Activated CD8-positive, alpha-beta memory T cell treated with anti-CD3 and anti-CD28 coated beads, Interleukin-2, amount 50 U/mL, for 24 hours (primary cell): Measurements from ENCODE around the gene PRR16.

Source experiments
- DNase-seq: peaks from one replicate; pipeline ENCODE4 v3.0.0-alpha.2; 2020; ENCODE audit errors: extremely low read depth

PRR16 gene

GRCh38 chr5:120463006-120463680 is 957 bp upstream of the PRR16 start:
- DNase-seq: no peak

DNA sequence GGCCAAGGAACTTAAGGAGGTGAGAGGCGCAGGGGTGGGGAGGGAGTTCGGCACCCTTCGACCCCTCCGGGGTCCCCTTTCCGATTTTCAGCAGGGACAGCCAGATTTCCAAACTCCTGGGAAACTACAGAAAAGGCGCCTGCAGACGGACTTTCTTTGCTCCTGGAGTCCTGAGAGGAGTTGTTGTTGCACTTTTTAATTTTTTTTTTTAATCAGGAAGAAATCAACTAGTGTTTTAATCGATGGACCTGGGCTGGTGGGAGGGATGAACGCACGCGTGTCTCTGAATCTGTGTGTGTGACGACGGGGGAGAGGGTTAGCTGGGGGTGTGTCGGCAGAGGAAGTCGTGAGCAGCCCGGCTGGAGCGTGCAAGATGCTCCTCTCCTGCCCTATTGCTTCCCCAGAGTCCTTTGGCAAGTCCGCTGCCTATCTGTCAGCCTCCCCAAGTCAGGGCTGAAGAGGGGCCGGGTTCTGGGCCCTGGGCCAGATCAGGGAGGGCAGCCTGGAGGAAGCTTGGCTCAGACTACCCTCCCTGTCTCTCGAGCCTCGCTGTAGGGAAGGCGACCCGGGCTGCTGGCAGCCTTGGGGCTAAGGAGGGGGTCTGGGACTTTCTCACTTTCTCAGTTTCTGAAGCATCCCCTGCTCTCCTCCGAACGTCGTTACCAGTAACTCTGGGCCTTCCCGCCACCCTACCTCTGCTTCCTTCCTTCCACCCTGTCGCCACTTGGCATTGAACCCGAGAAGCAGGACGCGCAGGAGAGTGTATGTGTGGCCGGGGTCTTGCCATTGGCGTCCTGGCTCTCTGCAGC is 731 bp downstream of the PRR16 start:
- no peak for DNase-seq

DNA sequence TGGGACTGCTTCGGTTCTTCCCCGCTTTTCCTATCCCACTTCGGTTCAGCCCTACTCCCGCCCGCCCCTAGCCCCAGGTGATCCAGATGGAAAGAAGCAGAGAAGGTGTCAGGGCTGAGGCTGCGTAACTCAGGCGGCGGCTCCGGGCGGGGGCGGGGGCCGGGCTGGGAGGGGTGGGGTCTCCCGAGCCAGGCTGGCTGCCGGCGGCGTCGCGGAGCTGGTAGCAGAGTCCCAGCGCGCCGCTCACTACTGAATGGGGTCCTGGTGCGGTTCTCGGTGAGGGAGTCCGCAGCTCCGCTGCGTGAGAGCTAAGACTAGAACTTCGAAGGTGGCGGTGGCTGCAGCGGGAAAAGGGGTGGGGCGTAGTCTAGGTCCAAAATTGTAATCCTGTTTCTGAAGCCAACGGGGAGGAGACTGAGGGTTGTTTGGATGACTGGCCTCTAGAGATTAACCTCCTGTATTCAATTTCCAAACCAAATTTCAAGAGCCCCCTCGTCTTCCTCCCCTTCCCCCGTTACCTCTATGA is 1.4 kb downstream of the PRR16 start:
- DNase-seq: no peak

GRCh38 chr5:120466341-120467006 is 2.4 kb downstream of the PRR16 start:
- DNase-seq: no peak

DNA sequence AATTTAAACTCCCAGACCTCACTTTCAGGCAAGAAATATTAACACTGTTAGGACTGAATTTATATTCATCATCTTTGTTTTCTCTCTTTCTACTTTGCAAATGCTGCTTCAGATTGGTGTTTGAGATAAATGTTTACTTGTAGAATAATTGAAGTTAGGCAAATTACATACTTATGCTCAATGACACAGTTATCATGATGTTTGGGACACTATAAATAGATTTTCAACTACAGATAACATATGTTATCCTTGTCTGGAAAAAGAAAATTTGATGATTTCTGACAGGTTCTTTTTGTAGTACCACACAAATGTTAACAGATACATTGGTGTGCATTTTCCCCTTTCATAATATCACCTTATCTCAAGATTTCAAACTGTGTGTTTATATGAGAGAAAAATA is 7.9 kb downstream of the PRR16 start:
- DNase-seq: no peak

DNA sequence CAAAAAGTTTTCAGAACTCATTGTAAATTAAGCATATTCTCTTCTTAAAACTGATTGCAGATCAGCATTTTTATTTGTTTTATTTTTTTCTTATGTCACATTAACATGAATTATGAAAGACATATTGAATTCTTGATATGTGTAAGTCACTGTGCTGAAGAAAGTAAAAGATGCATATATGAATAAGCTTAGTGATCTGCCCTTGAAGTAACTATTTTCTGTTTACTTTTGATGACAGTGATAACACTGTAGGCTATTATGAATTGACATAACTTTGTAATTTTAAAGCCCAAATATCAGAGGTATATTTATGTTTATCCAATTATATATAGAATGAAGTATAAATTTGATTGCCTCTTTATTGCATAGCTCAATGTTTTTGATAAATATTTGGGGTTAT is 8.8 kb downstream of the PRR16 start:
- no peak for DNase-seq

DNA sequence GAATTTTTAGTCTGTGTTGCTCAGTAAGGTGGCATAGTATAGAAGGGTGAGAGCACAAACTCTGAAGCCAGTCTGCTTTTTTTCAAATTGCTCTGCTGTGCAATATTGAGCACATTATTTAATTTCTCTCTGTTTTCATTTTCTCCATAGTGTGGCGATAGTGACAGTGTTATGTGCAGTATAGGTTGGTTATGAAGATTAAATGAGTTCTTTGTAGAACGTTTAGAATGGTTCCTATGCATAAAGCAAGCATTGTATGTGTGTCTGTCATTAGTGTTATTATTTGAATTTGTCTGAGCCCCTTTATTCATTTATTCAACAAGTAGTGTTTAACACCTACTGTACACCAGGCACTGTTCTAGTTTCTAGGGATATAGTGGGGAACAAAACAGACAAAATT is 9.2 kb downstream of the PRR16 start:
- DNase-seq: no peak

- no peak for DNase-seq
Observed at GRCh38 chr5:120476063-120476462, 12.0 kb downstream of the PRR16 start.

DNA sequence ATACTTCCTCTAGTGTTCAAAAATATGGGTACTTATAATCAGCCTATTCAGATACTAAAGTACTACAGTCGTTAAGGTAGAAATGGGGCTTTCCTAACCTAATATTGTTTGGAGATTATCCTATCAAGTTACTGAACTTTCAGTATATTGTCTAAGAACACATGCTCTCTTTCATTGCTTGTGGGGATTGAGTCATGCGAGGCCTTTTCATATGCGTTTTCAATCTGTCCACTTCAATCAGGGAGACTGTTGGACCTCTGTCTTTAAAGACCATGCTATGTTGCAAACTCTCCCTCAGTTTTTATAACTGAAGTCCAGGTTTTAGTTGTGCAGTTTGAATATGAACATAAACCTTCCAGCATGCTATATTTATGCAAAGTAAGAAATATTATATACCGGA is 15.0 kb downstream of the PRR16 start:
- no peak for DNase-seq

DNA sequence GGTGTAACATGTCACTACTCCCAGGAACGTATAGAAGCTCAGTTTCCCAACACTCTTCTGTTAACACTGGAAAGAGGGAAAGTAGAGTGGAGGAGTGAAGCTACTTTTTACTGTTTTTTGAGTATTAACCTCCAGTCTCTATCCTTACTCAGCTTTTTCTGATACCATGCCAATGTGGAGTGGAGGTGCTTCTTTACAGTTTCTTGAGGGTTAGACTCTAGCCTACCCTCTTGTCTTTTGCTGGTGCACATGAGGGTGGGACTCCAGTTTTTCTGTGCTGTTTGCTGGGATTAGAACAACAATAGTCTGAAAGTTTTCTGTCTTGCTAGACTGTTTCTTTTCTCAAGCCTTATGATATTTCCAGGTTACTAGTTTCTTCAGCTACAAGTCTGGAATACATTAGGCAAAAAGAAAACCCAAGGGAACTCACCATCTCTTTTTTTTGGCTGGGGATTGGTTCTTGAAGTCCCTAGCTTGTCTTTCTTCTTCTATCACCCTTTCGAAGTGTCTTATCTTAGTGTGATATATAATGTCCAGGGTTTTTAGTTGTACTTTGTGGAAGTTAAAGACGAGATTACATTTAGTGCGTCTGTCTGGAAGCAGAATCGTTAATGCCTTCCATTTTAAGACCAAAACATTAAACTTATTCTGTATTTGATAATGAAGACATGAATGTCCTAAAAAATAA is 35.9 kb downstream of the PRR16 start:
- no peak for DNase-seq

DNA sequence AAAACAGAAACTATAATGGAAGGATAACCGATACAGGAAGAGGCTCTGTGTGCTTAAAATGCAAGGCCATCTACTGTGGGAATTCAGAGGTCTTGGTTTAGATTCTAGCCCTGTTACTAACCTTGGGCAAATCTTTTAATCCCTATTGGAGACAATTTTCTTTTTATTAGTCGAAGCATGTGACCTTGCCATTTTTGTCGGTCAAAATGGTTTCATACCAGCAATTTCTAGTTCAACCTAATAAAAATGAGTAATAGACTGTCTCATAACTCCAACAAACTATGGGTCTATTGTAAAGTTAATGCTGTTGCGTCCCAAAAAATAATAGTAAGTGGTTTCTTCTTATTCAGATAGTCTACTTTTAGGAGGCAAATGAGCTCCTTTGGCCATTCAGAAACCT is 38.4 kb downstream of the PRR16 start:
- no peak for DNase-seq

DNA sequence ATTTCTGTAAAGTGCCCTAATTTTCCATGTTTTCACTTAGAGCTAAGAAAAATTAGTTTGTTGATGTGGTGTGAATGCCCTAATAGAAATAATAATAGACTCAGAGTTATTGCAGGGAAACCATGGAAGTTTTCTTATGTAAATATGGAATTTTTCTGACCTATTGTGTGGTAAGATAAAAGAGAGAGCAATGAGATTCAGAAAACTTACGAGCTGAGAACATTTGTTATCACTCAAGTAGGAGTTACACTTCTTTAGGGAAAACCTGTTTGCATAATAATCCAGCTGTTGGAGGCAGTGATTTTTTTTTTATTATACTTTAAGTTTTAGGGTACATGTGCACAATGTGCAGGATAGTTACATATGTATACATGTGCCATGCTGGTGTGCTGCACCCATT is 39.2 kb downstream of the PRR16 start:
- DNase-seq: no peak

GRCh38 chr5:120504057-120504456 is 40.0 kb downstream of the PRR16 start:
- no peak for DNase-seq

DNA sequence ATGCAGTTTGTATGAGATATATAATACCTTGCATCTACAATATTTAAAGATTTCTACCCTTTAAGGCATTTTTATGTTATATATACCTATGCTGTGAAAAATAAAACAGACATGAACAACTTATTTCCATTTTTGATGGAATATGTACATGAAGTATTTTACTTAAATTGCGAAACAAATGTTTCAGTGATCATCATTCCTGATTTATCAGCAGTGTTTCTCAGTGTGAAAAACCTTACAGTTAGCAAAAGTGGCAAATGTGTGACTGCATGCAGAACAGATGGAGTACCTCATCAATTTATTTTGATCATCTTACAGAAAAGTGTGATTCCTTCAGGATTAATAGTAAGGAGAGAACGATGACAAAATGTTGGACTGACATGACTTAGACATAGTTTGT is 43.1 kb downstream of the PRR16 start:
- DNase-seq: no peak

- DNase-seq: no peak
Observed at GRCh38 chr5:120507800-120508463, 43.8 kb downstream of the PRR16 start.

DNA sequence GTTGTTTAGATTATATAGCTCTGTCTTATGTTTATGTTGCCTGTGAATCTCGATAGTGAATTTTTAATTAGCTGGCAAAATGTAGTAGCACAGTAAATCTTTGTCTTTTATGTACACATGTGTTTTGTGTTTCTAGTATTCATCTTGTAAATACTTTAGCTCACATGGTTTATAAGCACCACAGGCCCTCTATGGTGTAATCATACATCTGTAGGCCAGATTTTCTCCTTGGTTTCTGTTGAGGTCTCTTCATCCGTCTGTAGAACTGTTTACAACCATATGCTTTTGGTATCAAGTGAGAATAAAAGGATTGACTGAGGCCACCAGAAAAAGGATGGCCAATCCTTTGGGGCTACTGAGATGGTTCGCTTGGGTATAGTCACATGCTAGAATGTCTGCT is 45.0 kb downstream of the PRR16 start:
- no peak for DNase-seq

DNA sequence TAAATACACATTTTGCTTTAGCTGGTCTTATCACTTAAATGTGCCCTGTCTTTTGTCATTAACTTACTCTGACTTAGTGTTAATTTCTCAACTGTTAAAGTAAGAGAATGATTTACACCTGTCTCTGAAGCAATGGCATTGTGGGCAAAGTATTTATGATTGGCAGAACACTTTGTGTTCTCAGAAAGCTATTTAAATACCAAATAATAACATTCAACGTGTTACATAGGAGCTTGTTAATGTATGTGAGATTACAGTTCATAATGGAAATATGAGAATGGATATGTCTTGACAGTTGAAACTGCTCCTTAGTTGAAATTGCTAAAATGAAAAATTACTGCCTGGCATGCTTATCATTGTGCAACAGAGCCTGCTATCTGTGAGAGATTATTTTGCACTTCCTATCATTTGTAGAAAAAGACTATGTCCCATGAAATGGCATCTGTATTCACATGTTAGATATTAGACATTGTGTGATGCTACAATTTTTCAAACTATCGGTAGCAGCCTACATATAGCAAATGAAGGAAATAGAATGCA is 46.1 kb downstream of the PRR16 start:
- no peak for DNase-seq

GRCh38 chr5:120510994-120511686 is 47.0 kb downstream of the PRR16 start:
- no peak for DNase-seq

DNA sequence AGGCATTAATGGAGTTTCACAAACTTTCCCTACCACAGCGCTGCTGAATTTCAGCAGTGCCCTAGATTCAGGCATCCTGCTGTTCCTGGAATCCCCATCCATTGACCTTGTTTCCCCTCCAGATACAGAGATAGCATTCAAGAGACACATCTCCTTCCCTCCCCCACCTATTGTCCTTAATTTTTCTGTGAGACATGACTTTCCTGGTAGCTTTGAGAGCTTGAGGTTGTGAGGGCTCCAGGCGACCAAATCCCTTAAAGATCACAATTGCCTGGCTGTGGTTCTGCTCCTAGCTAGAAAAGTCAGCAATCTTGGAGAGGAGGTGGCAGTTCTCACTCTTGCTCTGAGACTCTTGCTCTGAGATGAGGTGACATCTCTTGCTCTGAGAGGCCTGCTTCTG is 48.0 kb downstream of the PRR16 start:
- no peak for DNase-seq

GRCh38 chr5:120512791-120513650 is 48.9 kb downstream of the PRR16 start:
- no peak for DNase-seq
